ENCODE measurements around the gene ALKBH8. TPM values are rescaled to one million over a fixed set of nuclear protein-coding genes. Genes with fewer than 3 reads are reported as not detected.

Gene ALKBH8
- total RNA-seq, 1 donor from 2014 or later = 13.0 TPM

- no peak for FAIRE-seq
These were observed 74.7 kb downstream of the ALKBH8 start for GRCh38 chr11:107490836-107491235.

GRCh38 chr11:107482234-107482633, 83.3 kb downstream of the ALKBH8 start:
- H3K9me3 ChIP-seq (ENCODE audit: insufficient read depth, low read depth, low read length) = no peaks in the 10 kb centered on the region
- no peak for DNase-seq (ENCODE audit: low read depth)
- Mint-ChIP-seq H3K4me1 (ENCODE audit: low read depth, unreplicated experiment) (no peaks in the 10 kb centered on the region), H3K27me3 (ENCODE audit: low read depth, unreplicated experiment) (peaks cover 3% of the 10 kb centered on the region), H3K4me3 (ENCODE audit: unreplicated experiment) (no peak overlapping the region), H3K36me3 (ENCODE audit: low read depth, unreplicated experiment) (no peaks in the 10 kb centered on the region), H3K27ac (ENCODE audit: unreplicated experiment) (no peak overlapping the region), H3K9me3 (ENCODE audit: unreplicated experiment) (no peaks in the 10 kb centered on the region)
- H4K20me1 ChIP-seq (ENCODE audit: insufficient read depth, low read length) = no peaks in the 10 kb centered on the region
- FAIRE-seq = no peak
- no peaks in the 10 kb centered on the region for H3K4me1 ChIP-seq (ENCODE audit: insufficient read depth, low read length)
- TF ChIP-seq EZH2 (IDR thresholded peaks at IDR 0.05; ENCODE audit: insufficient read depth, low read length) (no peak), CTCF (IDR thresholded peaks at IDR 0.05; ENCODE audit: insufficient read depth, low read depth, low read length) (no peak)
- no peak overlapping the region for H3K4me3 ChIP-seq (ENCODE audit: insufficient read depth, low read depth, low read length)
- no peak overlapping the region for H2AFZ ChIP-seq (ENCODE audit: low read depth, low read length)
- no peak overlapping the region for H3K4me2 ChIP-seq (ENCODE audit: low read length)
- H3K9ac ChIP-seq (ENCODE audit: low read length) = no peak overlapping the region
- H3K36me3 ChIP-seq (ENCODE audit: insufficient read depth, low read length) = no peaks in the 10 kb centered on the region
- no peaks in the 10 kb centered on the region for H3K27me3 ChIP-seq (ENCODE audit: insufficient read depth, low read length)
- no peaks in the 10 kb centered on the region for H3K79me2 ChIP-seq (ENCODE audit: insufficient read depth, low read length)
- H3K27ac ChIP-seq (ENCODE audit: low read depth, low read length) = no peak overlapping the region

More at GRCh38 chr11:107490836-107491235, 74.7 kb downstream of the ALKBH8 start:
- Mint-ChIP-seq H3K36me3 (ENCODE audit: low read depth, unreplicated experiment) (no peaks in the 10 kb centered on the region), H3K4me1 (ENCODE audit: low read depth, unreplicated experiment) (peaks cover 8% of the 10 kb centered on the region), H3K27ac (ENCODE audit: unreplicated experiment) (no peak overlapping the region), H3K27me3 (ENCODE audit: low read depth, unreplicated experiment) (peaks cover 3% of the 10 kb centered on the region), H3K4me3 (ENCODE audit: unreplicated experiment) (no peak overlapping the region), H3K9me3 (ENCODE audit: unreplicated experiment) (no peaks in the 10 kb centered on the region)
- H3K27ac ChIP-seq (ENCODE audit: low read depth, low read length) = no peak overlapping the region
- TF ChIP-seq EZH2 (IDR thresholded peaks at IDR 0.05; ENCODE audit: insufficient read depth, low read length) (no peak), CTCF (IDR thresholded peaks at IDR 0.05; ENCODE audit: insufficient read depth, low read depth, low read length) (no peak)
- peaks cover under 1% of the 10 kb centered on the region for H3K4me1 ChIP-seq (ENCODE audit: insufficient read depth, low read length)
- no peaks in the 10 kb centered on the region for H3K79me2 ChIP-seq (ENCODE audit: insufficient read depth, low read length)
- H3K36me3 ChIP-seq (ENCODE audit: insufficient read depth, low read length) = no peaks in the 10 kb centered on the region
- H3K9me3 ChIP-seq (ENCODE audit: insufficient read depth, low read depth, low read length) = no peaks in the 10 kb centered on the region
- no peaks in the 10 kb centered on the region for H4K20me1 ChIP-seq (ENCODE audit: insufficient read depth, low read length)
- no peak overlapping the region for H3K4me3 ChIP-seq (ENCODE audit: insufficient read depth, low read depth, low read length)
- no peak overlapping the region for H3K9ac ChIP-seq (ENCODE audit: low read length)
- H3K4me2 ChIP-seq (ENCODE audit: low read length) = no peak overlapping the region
- no peak overlapping the region for H2AFZ ChIP-seq (ENCODE audit: low read depth, low read length)
- no peak for DNase-seq (ENCODE audit: low read depth)
- H3K27me3 ChIP-seq (ENCODE audit: insufficient read depth, low read length) = no peaks in the 10 kb centered on the region

- no peak for DNase-seq (ENCODE audit: low read depth)
- H3K4me3 Mint-ChIP-seq (ENCODE audit: unreplicated experiment) = no peak overlapping the region
- no peak overlapping the region for H3K4me2 ChIP-seq (ENCODE audit: low read length)
- H3K4me3 ChIP-seq (ENCODE audit: insufficient read depth, low read depth, low read length) = no peak overlapping the region
- H3K36me3 Mint-ChIP-seq (ENCODE audit: low read depth, unreplicated experiment) = no peaks in the 10 kb centered on the region
- H3K9me3 Mint-ChIP-seq (ENCODE audit: unreplicated experiment) = no peaks in the 10 kb centered on the region
- no peak overlapping the region for H3K27ac Mint-ChIP-seq (ENCODE audit: unreplicated experiment)
- peaks cover 7% of the 10 kb centered on the region for H3K27me3 Mint-ChIP-seq (ENCODE audit: low read depth, unreplicated experiment)
- H3K9me3 ChIP-seq (ENCODE audit: insufficient read depth, low read depth, low read length) = no peaks in the 10 kb centered on the region
- no peak for FAIRE-seq
- H3K4me1 ChIP-seq (ENCODE audit: insufficient read depth, low read length) = no peaks in the 10 kb centered on the region
- H3K4me1 Mint-ChIP-seq (ENCODE audit: low read depth, unreplicated experiment) = no peaks in the 10 kb centered on the region
- H3K9ac ChIP-seq (ENCODE audit: low read length) = no peak overlapping the region
- no peaks in the 10 kb centered on the region for H3K27me3 ChIP-seq (ENCODE audit: insufficient read depth, low read length)
- no peaks in the 10 kb centered on the region for H3K36me3 ChIP-seq (ENCODE audit: insufficient read depth, low read length)
- H2AFZ ChIP-seq (ENCODE audit: low read depth, low read length) = no peak overlapping the region
- no peak for TF ChIP-seq EZH2 (IDR thresholded peaks at IDR 0.05; ENCODE audit: insufficient read depth, low read length)
- no peak for TF ChIP-seq CTCF (IDR thresholded peaks at IDR 0.05; ENCODE audit: insufficient read depth, low read depth, low read length)
- H4K20me1 ChIP-seq (ENCODE audit: insufficient read depth, low read length) = no peaks in the 10 kb centered on the region
- H3K79me2 ChIP-seq (ENCODE audit: insufficient read depth, low read length) = no peaks in the 10 kb centered on the region
- no peak overlapping the region for H3K27ac ChIP-seq (ENCODE audit: low read depth, low read length)
These were observed 86.6 kb downstream of the ALKBH8 start for GRCh38 chr11:107478922-107479321.
